ENCODE measurements around the gene WNT9A.
"Not testable (repeated sequence)": the region's sequence is repeated elsewhere in the genome, so short reads cannot be mapped to it uniquely, and the experiment has no call there.

WNT9A gene

GRCh38 chr1:227947676-227948492 is at the start of gene WNT9A:
Gene WNT9A (minus strand): TSS chr1:227947932. CDS start chr1:227947887, 45 bp downstream.
- peak within 1 kb of the TSS; percentile 53 for H3K27ac ChIP-seq
- TF ChIP-seq CTCF (conservative IDR thresholded peaks at IDR 0.05) (no peak), ZFX (IDR thresholded peaks at IDR 0.05) (0 out of 2 replicates have a peak, but pooled peaks have one; percentile 9)

- TF ChIP-seq ZFX (IDR thresholded peaks at IDR 0.05): no peak
- no peak for TF ChIP-seq CTCF (conservative IDR thresholded peaks at IDR 0.05)
- H3K27ac ChIP-seq: peak overlapping the region; percentile 22; the same call in 1 of the 2 replicates
These were observed 48.6 kb upstream of the WNT9A start for GRCh38 chr1:227996187-227996950.

- H3K27ac ChIP-seq: no peak overlapping the region
- no peak for TF ChIP-seq CTCF (conservative IDR thresholded peaks at IDR 0.05)
- TF ChIP-seq ZFX (IDR thresholded peaks at IDR 0.05): no peak
These were observed 47.0 kb upstream of the WNT9A start for GRCh38 chr1:227994632-227995300.

- TF ChIP-seq CTCF (conservative IDR thresholded peaks at IDR 0.05) (no peak), ZFX (IDR thresholded peaks at IDR 0.05) (no peak)
- no peak overlapping the region for H3K27ac ChIP-seq
These were observed 39.4 kb upstream of the WNT9A start for GRCh38 chr1:227987181-227987580.

GRCh38 chr1:227975583-227976283 is 28.0 kb upstream of the WNT9A start:
- H3K27ac ChIP-seq: not testable (repeated sequence)

- not testable (repeated sequence) for H3K27ac ChIP-seq
These were observed 26.1 kb upstream of the WNT9A start for GRCh38 chr1:227973724-227974288.

GRCh38 chr1:227972843-227973374 is 25.2 kb upstream of the WNT9A start:
- not testable (repeated sequence) for H3K27ac ChIP-seq

- not testable (repeated sequence) for H3K27ac ChIP-seq
These were observed 24.5 kb upstream of the WNT9A start for GRCh38 chr1:227972283-227972679.

GRCh38 chr1:227971643-227972282 is 24.0 kb upstream of the WNT9A start:
- H3K27ac ChIP-seq: not testable (repeated sequence)

- not testable (repeated sequence) for H3K27ac ChIP-seq
These were observed 23.5 kb upstream of the WNT9A start for GRCh38 chr1:227971216-227971615.

- not testable (repeated sequence) for H3K27ac ChIP-seq
These were observed 22.6 kb upstream of the WNT9A start for GRCh38 chr1:227970076-227970995.

- H3K27ac ChIP-seq: not testable (repeated sequence)
These were observed 20.1 kb upstream of the WNT9A start for GRCh38 chr1:227967815-227968214.
